Activated T-cell treated with anti-CD3 and anti-CD28 coated beads, Interleukin-2, amount 50 U/mL, for 1 hour (primary cell): ENCODE results near the gene NDUFAF4.

Source experiments
- DNase-seq: peaks from one replicate; pipeline ENCODE4 v3.0.0-alpha.2; 2020

NDUFAF4 gene

DNA sequence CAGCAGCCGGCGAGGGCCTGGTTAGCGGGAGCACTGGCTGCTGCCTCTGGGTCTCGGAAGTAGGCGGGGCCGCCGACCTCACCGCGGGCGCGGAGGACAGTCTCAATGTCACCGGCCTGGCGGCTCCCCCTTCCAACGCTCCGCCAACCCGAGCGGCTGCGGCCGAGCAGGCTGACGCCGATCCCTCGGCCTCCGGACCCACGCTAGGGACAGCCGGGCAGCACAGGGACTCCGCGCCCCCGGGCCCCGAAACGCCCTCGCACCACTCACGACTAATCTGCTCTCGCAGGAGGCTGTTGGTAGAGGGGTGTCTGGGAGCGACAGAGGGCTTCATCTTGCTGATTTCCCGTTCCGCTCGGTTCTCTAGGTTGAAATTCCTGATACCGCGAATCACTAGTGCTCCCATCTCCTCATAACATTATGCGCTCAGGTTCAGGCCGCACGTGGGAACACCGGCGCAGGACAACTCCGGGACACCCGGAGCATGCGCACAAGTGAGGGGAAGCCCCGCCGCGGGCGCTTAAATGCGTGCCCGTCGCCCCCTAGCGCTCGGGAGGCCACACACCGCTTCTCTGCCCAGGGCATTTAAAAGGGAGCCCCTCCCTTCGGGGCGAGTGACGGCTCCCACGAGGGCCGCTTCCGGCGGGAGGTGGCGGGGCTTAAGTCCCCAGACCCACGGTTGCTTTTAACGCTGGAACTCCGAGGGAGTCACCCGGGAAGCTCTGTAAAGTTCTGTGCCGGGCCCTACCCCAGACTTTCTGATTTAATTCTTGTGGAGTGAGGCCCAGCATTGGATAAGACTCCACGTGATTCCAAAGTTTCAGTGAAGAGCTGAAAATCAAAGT lies at the start of gene NDUFAF4:
TSS of gene NDUFAF4 (minus strand) at position 496 of the 845 bp plus-strand sequence. CDS start at position 406, 90 bp downstream.
- DNase-seq = peak; percentile 95

DNA sequence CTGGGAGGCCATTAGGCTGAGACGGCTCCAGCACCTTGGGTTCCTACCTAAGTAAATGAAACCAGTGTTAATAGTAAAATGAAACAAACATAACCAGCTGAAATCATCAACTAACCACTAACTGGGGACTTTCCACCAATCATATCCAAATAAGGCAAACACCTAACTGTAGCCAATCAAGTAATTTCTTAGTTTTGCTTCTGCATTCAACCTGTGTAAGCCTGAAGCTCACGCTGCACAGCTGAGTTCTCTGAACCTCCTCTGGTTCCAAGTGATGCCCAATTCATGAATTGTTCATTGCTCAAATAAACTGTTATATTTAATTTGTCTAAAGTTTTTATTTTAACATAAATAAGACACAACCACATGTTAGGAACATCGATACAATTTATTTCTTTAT lies 49.4 kb upstream of the NDUFAF4 start:
- no peak for DNase-seq

DNA sequence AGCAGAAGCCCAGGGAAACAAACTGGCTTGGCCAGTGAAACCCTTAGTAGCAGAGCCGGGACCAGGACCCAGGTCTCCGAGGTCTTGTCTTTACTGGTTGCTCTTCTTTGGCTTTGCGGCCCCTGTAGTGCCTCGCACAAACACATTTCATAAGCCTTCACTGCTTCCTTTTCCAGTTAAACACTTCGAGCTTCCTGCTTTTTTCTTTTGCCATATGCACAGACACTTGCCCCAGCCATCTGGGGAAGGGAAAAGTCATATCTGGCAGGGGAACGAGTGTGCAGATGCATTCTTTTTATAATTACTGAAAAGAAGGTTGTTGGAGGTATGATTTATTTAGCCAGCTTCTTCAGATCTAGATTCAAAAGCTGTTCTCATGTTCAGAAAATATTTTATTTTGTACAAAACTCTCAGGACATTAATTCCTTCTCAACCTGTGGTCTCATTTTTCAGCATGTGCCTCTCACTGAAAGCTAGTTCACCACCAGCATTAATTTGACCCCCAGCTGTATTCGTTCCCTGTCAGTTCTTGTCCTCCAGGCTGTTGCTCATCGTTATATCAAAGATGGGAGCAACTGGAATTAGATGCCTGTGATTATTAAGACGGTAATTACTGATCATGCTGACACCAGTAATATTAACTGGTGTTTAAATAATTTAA lies 46.0 kb upstream of the NDUFAF4 start:
- no peak for DNase-seq

DNA sequence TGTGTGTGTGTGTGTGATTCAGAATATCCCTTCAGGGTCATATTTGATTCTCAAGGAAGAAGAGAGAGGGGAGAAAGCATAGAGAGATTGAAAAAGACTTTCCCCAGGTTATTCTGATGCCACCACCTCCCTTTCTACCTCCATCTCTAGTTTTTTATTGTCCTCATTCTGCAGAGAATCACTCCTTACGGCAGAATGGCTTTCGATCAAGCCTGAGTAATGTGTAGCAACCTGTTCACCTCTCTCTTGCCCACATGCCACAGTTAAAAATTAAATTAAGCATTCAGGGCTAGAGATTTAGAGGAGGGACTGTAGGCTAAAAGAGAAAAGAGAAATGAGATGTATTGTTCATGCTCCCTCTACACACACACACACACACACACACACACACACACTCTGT lies 45.0 kb upstream of the NDUFAF4 start:
- DNase-seq = no peak

DNA sequence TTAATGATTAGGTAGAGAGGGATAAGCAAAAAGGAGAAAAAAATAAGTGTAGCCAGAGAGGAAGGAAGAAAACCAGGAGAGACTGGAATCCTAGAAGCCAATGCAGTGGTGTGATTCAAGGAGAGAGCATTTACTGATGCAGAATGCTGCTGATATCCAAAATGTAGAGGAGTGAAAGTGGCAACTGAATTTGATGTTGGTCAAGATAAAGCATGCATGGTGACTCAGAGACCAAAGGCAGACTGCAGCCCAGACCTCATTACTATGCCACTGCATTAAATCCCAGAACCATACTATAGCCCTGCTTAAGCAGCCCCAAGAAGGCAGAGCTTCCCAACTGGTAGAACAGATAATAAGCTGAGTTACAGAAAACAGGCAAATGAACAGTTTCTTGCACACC lies 42.6 kb upstream of the NDUFAF4 start:
- DNase-seq = no peak

DNA sequence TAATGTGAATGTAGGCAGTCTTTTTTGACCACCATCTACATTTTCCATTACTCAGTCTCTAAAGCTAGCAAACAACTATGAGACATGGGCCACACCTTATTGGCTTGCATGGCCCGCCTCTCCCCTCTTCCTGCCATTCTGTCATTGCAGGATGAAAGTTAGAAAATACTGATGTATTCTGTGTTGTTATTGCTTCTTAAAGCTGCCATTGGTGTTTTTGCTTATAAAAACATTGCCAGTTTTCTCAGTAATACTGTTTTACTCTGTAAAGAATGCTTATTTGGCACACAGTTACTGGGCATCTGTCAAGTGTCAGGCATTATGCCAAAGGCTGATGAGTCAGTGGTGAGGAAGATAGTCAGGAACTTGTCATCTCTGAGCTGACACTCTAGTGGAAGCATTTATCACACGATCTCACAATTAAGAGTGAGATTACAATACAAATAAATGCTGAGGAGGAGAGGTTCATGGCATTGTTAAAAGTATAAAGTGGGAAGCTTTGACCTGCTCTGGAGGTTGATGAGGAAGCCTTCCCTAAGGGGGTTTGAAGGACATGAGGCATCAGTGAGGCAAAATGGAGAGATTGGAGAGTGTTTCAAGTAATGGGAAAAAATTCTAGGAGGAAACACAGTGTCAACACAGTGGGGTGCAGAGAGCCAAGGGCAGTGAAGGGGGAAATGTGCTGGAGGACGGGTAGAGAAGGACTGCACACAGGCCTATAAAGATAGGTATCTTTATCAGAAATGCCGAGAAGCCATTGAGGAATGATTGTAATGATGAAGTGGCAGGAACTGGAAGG lies 41.5 kb upstream of the NDUFAF4 start:
- DNase-seq = no peak

DNA sequence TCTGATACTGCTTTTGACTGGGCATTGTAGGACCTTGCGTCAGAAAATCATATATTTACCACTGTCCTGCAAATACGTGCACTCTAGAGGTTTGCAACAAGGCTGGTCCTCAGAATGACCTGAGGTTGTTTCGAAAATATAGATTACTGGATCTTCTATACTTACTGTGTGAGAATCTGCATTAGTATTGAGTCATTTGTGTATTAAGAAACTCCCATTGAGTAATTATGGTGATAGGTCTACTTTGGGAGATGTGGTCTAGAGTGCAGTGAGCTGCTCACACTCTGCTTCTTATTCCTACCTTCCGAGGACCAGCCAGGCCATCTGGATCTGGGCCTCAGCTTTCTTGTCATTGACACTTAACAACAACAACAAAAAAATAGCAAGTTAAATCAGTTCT lies 36.4 kb upstream of the NDUFAF4 start:
- DNase-seq = no peak

DNA sequence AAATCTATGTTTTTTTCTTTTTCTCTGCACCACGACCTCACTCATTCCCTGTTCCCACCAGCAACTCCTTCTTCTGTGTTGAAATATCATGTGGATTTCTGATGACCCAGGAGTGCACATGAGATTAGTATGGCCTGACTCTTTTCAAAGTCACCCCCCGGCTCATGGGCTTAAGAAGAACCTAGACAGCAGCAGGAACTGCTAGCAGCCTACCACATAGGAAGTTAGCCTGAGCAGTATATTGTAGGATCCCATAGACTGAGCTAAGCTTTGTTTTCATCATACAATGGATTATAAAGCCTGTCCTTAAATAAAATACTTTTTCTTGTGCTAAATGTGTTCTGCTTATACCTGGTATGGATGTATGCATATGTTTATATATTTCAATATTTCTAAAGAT lies 33.5 kb upstream of the NDUFAF4 start:
- no peak for DNase-seq

DNA sequence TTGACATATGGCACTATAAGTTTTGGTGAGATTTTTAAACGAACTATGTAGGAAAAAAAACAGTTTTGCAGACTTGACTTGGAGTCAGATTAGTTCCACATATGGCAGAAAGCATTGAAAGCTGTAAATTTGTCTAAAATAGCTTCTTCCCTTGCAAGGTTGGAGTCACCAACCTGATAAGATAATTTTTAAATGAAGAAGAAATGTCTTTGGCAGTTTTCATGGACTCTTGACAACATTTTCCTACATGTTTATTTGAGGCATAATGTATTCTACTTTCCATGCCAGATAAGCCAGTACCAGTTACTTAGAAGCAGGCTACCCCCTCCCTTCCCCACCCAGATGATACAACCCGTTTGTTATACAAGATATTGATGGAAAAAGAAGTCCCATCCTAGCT lies 32.0 kb upstream of the NDUFAF4 start:
- DNase-seq = no peak

DNA sequence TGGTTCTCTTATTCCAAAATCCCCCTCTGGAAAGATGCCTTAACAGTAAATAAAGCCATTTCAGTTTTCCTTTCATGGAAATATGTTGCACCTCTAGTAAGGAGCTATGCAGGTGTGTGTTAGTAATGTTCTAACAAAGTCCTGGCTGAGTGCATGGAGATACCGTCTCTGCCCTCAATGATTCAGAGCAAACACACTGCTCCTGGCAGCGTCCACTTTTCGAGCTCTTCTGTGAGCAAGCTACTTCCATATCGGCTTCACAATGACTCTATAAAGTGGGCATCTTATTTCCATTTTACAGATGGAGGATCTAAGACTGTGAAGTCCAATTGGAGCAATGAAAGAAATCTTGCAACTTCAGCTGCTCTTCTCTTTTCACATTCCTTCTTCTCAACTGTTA lies 30.0 kb upstream of the NDUFAF4 start:
- no peak for DNase-seq

DNA sequence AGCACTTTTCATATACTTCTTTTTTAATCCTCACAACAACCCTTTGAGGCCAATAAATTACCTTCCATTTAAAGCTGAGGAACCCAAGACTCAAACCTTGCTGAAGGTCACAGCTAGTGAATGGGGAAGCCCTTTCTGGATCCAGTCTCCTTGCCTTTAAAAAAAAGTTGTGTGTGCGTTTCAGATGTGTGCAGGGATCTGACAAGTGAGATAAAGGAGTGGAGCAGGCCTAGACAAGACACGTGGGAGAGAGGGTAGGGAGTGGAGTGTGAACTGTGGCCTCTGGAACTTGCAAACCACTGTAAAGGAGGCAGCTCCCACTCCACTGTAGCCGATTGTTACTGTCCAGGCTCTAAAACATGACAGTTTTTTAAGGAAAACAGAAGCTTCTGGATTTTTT lies 28.7 kb upstream of the NDUFAF4 start:
- no peak for DNase-seq

DNA sequence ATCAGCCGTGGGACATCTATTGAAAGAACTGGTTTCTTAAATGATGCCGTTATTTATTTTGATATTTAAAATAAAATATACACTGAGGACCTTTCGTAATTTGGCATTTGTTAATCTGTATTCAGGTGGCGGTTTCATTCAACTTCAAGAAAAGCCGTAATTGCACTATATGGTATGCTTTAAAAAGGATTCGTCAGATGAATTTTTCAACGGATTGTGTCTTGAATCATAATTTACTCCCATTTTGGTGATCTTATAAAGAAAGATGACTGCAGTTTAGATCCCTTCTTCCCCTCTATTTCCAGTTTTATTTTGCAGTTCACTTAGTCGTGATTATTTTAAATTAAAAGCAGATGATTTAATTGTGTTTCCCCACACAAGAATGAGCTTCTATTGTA lies 27.6 kb upstream of the NDUFAF4 start:
- DNase-seq = no peak

DNA sequence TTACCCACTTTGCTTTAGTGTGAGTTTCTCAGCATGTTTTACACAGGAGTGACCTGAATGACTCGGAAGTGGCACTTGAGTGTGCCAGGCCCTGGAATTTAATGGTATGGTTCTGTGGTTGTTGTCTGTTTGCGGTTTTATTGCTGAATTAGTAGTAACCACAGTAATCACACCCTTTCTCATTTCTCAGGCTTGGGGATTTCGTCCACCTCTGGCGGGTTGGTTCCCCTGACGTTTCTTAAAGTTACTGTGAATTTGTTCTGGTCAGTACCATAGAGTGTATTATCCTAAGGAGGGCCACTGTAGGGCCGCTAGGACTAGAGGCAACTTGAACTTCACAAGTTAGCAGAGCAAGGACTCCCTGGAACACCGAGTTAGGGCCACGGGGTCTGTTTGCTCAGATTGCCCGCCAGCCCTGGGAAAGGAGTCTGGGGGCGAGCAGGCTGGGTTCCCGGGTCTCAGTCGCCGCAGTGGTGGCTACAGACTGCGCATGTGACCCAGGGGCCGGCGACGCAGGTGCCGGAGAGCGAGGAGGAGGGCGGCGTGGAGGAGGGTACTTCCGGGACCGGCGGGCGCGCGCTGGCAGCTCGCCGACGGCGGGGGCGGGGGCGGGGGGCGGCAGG lies 26.3 kb upstream of the NDUFAF4 start:
- DNase-seq = no peak

DNA sequence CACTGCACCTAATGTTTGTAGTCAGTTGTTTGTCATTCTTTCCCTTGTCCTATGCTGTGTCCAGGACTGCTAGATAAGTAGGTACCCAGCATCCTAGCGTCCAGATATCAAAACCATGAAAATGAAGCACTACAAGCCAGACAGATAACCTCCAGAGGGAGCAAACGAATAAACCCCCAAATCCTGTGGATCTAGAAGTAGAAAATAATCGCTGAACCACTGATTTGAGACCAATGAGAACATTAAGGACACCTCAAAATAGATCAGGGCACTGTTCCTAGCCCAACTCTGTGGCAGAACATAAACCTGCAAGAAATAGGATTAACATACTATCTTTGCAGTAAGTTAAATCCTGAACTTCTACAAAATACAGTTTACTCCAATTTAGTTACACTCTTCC lies 25.7 kb upstream of the NDUFAF4 start:
- no peak for DNase-seq

DNA sequence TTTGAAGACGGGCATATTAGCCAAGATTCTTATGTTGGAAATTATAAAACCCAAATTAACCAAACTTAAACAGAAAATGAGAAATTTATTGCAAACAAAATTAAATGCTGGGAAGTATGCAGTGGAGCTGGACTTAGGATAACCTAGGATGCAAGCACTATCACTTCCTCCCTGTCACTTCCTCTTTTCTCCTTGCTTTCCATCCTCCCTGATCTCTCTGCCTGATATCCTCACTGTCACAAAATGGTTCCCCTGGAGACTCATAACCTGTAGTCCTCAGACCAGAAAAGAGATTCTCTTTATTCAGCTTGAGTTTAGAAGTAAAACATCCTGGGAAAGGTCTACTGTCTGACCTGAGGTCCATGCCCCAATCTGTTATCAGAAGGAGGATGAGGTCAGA lies 19.4 kb upstream of the NDUFAF4 start:
- no peak for DNase-seq

DNA sequence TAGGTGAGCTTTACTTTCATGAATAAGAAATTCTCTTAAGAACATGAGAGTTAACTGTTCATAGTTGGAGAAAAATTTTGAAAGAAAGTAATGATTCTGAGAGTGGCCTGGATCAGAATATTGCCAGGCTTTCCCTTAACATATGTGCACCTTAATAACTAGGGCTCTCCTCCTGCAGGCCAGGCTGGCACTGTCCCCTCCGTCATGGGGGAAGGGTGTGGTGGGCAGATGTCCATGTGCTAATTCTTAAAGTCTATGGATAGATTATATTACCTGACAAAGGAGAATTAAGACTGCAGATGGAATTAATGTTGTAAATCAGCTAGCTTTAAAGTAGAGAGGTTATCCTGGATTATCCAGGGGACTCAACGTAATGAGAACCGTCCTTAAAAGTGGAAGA lies 15.9 kb upstream of the NDUFAF4 start:
- DNase-seq = no peak

DNA sequence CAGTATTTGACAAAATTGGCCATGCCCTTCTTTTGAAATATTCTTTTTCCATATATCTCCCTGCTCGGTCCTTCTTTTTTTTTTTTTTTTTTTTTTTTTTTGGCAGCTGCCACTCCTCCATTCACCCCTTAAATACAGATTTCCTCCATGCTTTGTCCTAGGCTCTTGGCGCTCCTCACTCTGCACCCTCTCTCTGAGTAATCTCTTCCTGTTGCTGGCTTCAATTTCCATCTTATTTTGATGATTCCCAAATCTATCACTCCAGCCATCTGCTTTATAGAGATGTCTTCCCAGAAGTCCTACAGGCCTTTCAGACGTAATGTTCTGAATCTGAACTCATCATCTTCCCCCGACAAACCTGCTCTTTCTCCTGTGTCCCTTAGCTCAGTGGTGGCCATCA lies 14.1 kb upstream of the NDUFAF4 start:
- no peak for DNase-seq

DNA sequence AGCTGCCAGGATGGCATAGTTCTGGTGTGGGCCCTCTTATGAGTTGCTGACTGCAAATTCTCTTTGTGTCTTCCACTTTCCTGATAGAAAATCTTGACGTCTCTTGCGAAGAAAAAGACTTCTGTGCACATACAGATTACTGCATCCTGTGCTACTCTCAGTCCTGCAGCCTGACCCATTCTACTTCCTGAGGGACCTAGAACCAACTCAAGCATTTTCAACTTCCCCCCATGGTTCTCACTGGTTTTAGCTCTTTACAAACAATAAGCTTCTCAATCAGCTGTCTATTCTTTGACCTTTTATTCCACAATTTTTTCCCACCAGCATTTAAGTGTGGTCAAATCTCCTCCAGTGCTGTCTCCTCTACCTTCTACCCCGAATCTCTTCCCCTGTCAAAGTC lies 13.5 kb upstream of the NDUFAF4 start:
- no peak for DNase-seq

DNA sequence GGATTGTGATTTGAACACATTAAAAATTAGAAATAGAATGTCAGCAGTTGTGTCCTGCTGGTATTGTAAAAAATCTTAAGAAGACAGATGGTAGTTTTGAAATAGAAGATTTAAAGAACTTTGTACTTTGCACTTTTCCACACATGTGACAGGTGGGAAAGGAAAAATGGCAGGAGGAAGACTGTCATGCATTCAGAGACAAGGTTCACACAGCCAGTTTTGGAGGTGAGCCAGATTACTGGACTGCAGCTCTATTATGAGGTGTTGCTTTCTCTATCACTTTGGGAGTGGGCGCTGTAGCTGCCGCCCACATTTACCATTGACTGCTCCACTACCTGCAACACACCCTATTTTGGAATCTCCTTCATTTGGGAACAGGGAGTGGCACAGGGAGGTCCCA lies 12.1 kb upstream of the NDUFAF4 start:
- no peak for DNase-seq

DNA sequence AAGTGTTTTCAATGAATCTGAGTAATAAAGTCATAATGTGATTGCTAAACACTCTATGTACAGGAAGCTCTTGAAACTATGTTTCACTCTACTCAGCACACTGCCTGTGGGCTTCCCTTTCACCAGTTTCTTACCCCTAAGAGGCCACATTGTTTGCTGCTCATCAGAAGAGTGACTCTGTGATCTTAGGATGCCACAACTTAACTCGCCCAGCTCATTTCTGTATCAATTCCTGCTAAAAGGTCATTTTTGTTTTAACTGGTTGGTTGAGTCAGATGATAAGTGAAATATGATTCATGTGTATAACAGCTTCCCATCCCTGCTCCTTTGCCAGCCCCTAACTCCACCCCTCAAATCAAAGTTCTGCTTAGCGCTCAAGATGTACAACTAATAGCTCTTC lies 9.8 kb upstream of the NDUFAF4 start:
- DNase-seq = no peak

DNA sequence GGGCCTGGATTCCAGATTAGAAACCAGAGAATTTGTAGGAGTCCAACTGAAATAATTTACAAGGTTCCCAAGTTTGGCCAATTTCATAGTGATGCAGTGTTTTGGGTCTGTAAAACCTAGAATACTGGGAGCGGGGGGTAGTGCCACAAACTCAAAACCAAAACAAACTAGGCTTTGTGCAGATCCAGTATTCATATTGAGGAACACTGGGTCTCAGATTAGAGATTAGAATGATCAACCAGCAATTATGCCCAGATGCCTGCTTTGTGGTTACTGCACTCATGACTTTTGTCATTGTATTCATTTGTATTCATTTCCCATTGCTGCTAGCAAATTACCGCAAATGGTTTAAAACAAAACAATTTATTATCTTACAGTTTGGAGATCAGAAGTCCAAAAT lies 3.2 kb upstream of the NDUFAF4 start:
- DNase-seq = no peak

DNA sequence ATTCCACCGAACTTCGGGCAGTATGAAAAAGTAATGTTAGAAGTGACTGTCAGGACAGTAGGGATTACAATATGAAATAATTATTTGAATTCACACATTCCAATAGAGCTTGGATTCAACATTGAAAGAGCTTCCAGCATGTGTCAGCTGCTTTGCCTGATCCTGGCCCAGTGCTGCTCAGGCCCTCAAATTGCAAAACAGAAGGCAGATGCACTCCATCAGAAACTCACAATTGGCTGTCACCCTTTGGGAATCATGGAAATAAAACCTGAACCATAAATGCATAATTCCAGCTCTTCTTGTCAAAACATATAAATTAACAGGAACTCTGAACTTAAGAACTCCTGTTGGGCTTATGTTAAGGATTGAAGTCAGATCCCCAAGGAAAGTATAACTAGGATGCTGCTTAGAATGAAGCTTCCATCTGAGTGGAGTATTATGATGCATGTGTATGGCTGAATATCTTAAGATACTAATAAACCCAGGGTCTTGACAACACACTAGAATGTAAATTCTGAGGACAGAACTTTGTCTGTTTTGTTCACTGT lies 1.8 kb upstream of the NDUFAF4 start:
- no peak for DNase-seq

DNA sequence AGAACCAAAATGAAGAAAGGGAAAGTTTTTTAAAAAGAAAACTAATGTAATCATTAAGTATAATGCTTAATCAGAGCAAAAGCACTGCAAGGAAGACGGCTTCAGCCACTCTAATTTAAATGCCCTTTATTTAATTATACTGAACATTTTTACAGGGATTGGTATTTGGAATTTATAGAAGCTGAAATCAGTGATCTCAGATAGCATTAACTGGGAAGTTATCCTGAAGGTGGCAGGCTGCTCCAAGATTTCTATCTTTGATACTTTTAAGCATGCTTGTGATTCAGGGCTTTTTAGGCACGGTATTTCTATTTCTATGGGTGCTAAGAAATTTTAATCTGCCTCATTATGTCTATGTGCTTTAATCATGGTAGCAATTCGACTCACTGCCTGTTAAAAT lies 1.3 kb upstream of the NDUFAF4 start:
- no peak for DNase-seq
